NCI-H2196 (cell line): Measurements from ENCODE around the gene GRAP2.
A peak's percentile ranks its signal among the peaks of the same experiment; 100 is the strongest.
"Not testable (repeated sequence)": the region's sequence is repeated elsewhere in the genome, so short reads cannot be mapped to it uniquely, and the experiment has no call there.

Experiments
- DNase-seq: peaks from one replicate; lab custom pipeline; 2025; ENCODE audit not compliant: unreplicated experiment; lab: John Stamatoyannopoulos, UW

Gene GRAP2

GRCh38 chr22:39992088-39992826 is 91.4 kb downstream of the GRAP2 start:
- DNase-seq = no peak

- not testable (repeated sequence) for DNase-seq
These were observed 92.0 kb downstream of the GRAP2 start for GRCh38 chr22:39992894-39993293.

DNA sequence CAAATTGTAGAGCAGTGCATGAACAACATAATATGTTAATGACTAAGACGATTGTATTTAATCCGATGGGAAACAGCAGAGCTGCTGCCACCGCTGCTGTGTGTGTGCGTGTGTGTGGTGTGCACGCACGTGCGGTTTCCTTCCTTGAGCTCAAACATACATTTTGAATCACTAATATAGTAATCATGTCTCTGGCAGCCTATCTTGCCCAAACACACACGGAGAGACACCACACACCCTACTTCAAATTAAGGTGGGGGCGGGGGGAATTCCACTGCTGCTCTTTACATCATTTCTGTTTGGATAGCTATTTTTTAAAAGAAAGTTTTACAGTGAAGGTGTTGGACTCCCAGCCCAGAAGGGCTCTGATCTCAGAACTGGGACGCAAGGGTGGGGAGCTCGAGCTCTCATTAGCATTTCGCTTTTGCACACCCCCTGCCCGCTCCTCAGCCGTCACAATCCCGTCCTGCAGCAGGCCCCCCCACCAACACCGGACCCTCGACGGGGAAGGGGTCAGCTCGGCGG is 93.2 kb downstream of the GRAP2 start:
- no peak for DNase-seq

DNA sequence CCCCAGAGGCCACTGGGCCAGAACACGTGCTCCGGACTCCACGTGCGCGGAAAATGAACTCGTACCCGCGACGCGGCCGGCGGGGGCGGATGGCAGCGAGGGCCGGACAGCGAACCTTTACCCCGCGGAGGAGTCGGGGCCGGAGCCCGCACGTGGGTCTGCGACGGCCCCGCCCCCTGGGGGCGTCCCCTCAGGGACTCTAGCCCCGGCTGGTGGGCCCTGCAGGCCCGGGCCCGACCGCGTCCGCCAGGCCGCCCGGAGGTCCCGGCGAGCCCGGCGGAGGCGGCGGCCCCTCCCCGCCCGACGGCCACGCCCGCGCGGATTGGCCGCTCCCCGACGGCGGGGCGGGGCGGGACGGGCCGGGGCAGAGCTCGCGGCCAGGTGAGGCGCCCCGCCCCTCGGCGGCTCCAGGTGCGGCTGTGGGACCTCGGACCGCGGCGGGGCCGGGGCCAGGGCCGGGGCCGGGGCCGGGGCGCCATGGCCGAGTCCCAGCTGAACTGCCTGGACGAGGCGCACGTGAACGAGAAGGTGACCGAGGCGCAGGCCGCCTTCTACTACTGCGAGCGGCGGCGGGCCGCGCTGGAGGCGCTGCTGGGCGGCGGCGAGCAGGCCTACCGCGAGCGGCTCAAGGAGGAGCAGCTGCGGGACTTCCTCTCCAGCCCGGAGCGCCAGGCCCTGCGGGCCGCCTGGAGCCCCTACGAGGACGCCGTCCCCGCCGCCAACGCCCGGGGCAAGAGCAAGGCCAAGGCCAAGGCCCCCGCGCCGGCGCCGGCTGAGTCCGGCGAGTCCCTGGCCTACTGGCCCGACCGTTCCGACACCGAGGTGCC is 93.9 kb downstream of the GRAP2 start, which contains the start of gene FAM83F:
TSS of gene FAM83F (plus strand) at position 389 of the 827 bp plus-strand sequence. CDS start at position 478, 89 bp downstream.
- DNase-seq = peak; percentile 76

GRCh38 chr22:39995393-39996252 is 94.7 kb downstream of the GRAP2 start:
- DNase-seq = no peak

GRCh38 chr22:39996732-39997131 is 95.8 kb downstream of the GRAP2 start:
- DNase-seq = no peak

GRCh38 chr22:39997421-39997820 is 96.5 kb downstream of the GRAP2 start:
- DNase-seq = no peak

DNA sequence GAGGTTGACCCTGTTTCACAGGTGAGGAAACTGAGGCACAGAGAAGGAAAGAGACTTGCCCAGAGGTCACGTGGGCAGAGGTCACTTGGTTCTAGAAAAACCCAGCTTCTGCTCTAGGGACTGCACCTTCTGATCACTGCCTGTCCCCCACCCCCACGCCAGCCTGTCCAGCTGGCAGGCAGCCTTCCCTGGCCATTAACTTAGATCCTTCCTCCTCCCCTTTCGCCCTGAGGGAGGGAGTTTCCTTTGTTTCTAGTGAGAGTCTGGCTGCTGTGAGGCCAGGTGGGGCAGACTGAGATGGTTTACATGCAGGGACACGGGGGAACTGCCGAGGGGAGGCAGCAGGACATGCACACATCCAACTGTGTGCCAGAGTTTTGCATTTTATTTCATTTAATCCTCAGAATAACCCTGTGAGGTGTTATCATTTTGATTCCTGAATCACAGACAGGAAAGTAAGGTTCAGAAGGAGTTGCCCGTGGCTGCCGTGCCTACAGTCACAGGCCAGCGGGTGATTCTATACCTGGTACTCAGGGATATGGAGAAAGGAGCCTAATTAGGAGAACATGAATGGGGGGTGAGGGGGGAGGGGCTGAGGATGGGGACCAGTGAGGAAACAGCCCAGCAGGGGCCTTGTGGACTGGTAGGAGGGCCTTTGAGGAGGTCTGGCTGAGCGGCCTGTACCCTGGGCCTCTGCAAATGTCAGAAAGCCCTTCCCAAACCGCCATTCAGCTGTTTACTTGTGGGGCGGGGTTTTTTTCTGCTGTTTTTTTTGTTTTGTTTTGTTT is 97.2 kb downstream of the GRAP2 start:
- peak; percentile 90 for DNase-seq

- no peak for DNase-seq
These were observed 98.4 kb downstream of the GRAP2 start for GRCh38 chr22:39999144-39999757.

GRCh38 chr22:40000171-40000570 is 99.3 kb downstream of the GRAP2 start:
- no peak for DNase-seq

- no peak for DNase-seq
These were observed 100.2 kb downstream of the GRAP2 start for GRCh38 chr22:40001106-40001505.

DNA sequence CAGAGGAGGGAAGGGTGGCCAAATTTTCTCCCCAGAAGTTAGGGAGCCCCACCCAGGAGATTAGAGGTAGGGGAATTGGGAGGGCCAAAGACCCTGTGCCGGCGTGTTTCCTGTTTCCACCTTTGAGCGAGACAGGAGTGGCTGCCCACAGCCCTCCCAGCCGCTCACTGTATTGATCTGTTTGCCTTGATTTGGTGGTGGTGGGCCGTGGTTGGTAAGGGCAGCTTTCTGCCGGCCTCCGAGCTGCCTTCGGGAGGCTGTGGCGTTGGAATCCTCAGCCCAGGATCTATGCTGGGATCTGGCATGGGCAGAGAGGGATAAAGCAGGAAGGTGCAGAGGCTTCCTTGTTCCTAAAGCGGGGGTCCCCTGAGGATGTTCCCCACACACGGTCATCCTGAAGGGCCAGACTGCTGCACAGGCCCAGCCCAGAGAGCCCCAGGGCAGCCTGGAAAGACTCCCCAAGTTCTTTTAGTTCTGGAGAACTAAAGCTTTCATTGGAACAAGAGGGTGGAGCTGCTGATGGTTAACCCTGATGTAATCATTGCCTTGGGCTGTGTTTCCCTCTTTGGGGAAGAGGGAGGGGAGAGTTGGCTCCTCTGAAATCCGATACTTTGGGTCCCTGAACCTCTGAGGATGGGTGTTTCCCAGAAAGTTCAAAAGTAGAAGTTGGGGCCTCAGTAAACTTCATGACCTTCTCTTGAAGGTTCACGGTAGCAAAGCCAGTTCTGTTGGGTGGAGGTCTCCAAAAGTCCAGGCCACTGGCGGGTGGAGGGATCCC is 101.1 kb downstream of the GRAP2 start:
- DNase-seq = no peak

DNA sequence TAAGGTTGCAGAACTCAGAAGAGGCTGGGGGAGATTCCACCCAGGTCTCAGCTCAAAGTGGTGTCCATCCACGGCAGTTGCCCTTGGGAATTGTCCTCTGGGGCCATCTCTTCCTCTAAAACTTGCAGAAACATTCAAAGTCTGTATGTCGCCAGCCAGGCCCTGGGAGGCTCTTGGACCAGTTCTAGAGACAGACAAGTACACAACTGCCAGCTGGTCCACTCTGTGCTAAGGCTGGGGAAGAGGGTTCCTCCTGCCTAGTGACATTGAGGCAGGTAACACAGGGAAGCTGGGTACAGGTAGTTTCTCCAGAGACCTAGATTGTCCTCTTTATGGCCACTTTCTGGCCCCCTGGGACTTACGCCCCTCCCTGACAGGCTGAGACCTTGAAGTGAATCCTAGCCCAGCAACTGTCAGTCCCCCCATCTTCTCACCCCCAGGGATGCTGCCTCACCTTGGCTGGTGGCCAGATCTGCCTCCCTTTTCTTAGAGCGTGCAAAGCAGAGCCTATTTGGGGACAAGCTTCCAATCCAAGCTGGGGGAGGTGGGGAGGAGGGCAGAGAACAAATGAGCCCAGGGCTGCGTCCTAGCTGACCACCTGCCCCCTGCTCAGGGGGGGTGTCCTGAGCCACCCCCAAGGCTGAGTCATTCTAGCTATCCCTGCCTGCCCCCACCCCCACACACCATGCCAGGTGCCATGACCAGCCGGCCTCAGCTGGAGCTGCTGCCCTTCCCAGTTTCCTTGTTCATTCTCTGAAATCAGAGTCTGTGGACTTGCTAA is 102.2 kb downstream of the GRAP2 start:
- peak; percentile 41 for DNase-seq

DNA sequence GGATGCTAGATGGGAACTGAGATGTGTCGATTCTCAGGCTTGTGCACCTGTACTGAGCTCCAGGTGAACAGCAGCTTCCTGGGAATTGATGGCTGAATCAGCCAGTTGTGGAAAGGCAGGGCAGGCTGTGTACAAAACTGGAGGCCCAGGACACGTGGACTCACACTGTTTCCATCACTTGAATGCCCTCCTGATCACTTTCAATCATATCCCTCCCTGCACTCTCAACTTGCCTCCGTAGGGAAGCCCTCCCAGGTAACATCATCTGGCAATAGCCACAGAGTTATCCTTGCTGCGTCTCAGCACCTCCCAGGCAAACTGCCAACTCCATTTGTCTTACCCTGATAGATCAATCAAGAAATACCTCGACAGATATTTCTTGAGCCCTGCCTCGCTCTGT is 104.0 kb downstream of the GRAP2 start:
- no peak for DNase-seq

DNA sequence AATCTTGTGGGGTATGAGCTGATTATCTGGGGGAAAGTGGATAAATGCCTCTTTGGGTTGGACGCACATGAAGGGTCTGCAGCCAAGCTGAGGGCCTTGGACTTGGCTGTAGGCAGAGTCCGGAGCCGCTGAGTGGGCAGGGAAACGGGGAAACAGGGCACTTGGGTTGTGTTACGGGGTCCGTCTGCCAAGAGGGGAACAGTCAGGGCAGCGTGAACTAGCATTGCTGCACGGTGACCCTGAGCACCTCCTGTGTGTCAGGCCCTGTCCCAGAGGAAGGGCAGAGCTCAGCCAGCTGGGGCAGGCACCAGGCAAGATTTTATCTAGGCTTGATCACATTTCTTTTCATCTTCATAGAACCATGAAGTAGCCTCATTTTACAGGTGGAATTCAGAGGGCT is 105.8 kb downstream of the GRAP2 start:
- peak; percentile 17 for DNase-seq

DNA sequence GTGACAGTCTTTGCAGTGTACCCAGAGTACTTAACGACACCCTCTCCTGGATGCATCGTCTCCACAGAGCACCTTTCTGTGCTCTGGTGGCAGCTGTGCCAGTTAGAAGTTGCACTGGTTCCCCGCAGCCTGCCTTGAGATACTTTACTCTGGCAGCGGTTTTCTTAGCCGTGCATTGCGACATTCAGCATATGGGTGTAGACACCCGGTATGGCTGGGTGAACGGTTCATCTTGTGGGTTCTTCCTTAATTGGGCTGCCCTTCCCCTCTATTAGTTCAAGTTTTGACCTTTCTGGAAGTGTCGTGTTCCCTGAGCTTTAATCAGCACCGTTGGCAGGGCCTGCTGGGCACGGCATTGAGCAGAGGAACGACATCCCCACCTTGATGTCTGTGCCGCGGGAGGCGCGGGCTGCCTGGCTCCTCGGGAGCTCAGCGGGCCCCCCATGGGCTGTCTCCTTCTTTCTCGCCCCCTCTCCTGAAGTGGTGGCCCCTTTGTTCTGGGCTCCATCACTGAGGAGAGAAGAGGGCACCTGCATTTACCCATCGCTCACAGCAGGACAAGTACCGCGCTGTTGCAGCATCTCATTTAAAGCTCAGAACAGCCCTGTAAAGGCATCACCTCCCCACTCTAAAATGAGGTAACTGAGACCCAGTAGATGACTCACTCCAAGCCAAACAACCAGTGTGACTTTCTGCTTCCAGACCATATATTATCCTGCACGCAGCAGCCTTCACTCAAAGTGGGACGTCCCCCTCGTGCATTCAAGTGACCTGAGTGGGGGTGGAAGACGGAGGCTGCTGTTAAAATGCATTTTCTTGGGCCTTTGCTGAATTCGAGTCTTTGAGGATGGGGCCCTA is 107.2 kb downstream of the GRAP2 start:
- no peak for DNase-seq

GRCh38 chr22:40008726-40009291 is 107.9 kb downstream of the GRAP2 start:
- peak; percentile 50 for DNase-seq
